DND-41 (cell line): ENCODE measurements around the gene DDTL.

Experiments
- ATAC-seq: fragments of 200-7000 bp; cut with Tn5 transposase; 3 replicates; pipeline ENCODE4 v1.9.1; 2021; ENCODE audit warnings: low read depth; ENCODE audit not compliant: insufficient read depth
- DNase-seq: peaks from one replicate; pipeline ENCODE4 v3.0.0-alpha.2; 2020
- H2AFZ ChIP-seq: 2 replicates; pipeline ENCODE4 v1.6.0; 2012; ENCODE audit warnings: low read depth, low read length
- H3K27ac ChIP-seq: 2 replicates; pipeline ENCODE4 v1.5.1; 2012; ENCODE audit warnings: low read length, inconsistent platforms
- H3K27me3 ChIP-seq: fragments of 200-600 bp; sonication (generic); 2 replicates; pipeline ENCODE4 v1.6.0; 2012; ENCODE audit warnings: low read length, mild to moderate bottlenecking, inconsistent platforms; ENCODE audit not compliant: insufficient read depth, poor library complexity
- H3K36me3 ChIP-seq: 2 replicates; pipeline ENCODE4 v1.5.1; 2012; ENCODE audit warnings: low read length, inconsistent platforms; ENCODE audit not compliant: insufficient read depth
- H3K4me1 ChIP-seq: 2 replicates; pipeline ENCODE4 v1.5.1; 2012; ENCODE audit warnings: mild to moderate bottlenecking, low read length; ENCODE audit not compliant: insufficient read depth
- H3K4me2 ChIP-seq: 2 replicates; pipeline ENCODE4 v1.6.0; 2012; ENCODE audit warnings: mild to moderate bottlenecking, moderate library complexity, low read length, inconsistent platforms; ENCODE audit not compliant: insufficient read depth
- H3K4me3 ChIP-seq, 2 experiments: fragments of 200-600 bp in 1 of 2; shearing (Covaris generic) in 1 of 2; 2 replicates each; pipeline ENCODE4 v1.5.1; 2012 to 2016; ENCODE audit warnings: inconsistent platforms in 2 of 2, low read length in 2 of 2, mild to moderate bottlenecking in 2 of 2, low read depth in 1 of 2, moderate library complexity in 1 of 2
- H3K79me2 ChIP-seq: 2 replicates; pipeline ENCODE4 v1.6.0; 2012; ENCODE audit warnings: low read length, inconsistent platforms; ENCODE audit not compliant: insufficient read depth
- H3K9ac ChIP-seq: 2 replicates; pipeline ENCODE4 v1.6.0; 2012; ENCODE audit warnings: low read depth, mild to moderate bottlenecking, inconsistent platforms, low read length, moderate library complexity
- H3K9me3 ChIP-seq: 2 replicates; pipeline ENCODE4 v1.5.1; 2012; ENCODE audit warnings: low read length, moderate library complexity, mild to moderate bottlenecking, inconsistent platforms; ENCODE audit not compliant: insufficient read depth, severe bottlenecking
- H4K20me1 ChIP-seq: 2 replicates; pipeline ENCODE4 v1.6.0; 2012; ENCODE audit warnings: low read length; ENCODE audit not compliant: insufficient read depth
- CTCF ChIP-seq: IDR thresholded peaks from 2 replicates; pipeline ENCODE4 v1.5.1; 2012; ENCODE audit warnings: borderline replicate concordance, low read length, moderate library complexity, mild to moderate bottlenecking; ENCODE audit not compliant: poor library complexity, severe bottlenecking; ENCODE audit errors: extremely low read depth
- EZH2 ChIP-seq: IDR thresholded peaks from 3 replicates; pipeline ENCODE4 v1.6.1; 2012; ENCODE audit warnings: borderline replicate concordance, low read depth, mild to moderate bottlenecking, moderate library complexity, low read length, inconsistent platforms; ENCODE audit not compliant: severe bottlenecking

The DDTL gene

GRCh38 chr22:24016156-24016555 lies 49.5 kb downstream of the DDTL start:
- no peak for DNase-seq
- peaks cover 20% of the 10 kb centered on the region for H3K4me1 ChIP-seq
- H3K79me2 ChIP-seq: peaks cover 94% of the 10 kb centered on the region

GRCh38 chr22:24021304-24021703 lies 54.6 kb downstream of the DDTL start:
- TF ChIP-seq EZH2 (no peak), CTCF (no peak)
- no peaks in the 10 kb centered on the region for H3K4me1 ChIP-seq
- H3K79me2 ChIP-seq: peaks cover 94% of the 10 kb centered on the region
- H3K36me3 ChIP-seq: peaks cover 20% of the 10 kb centered on the region; the same call in 1 of the 2 replicates
- H3K27ac ChIP-seq: no peak overlapping the region
- H3K4me2 ChIP-seq: no peak overlapping the region
- H3K9ac ChIP-seq: no peak overlapping the region
- DNase-seq (no peak), ATAC-seq (no peak)
- H3K27me3 ChIP-seq: no peaks in the 10 kb centered on the region
- H3K4me3 ChIP-seq: no peak overlapping the region
- peaks cover 11% of the 10 kb centered on the region; the same call in 1 of the 2 replicates for H4K20me1 ChIP-seq
- no peak overlapping the region for H2AFZ ChIP-seq
- H3K9me3 ChIP-seq: no peaks in the 10 kb centered on the region

More at GRCh38 chr22:24016156-24016555, 49.5 kb downstream of the DDTL start:
- Histone ChIP-seq H3K9me3 (no peaks in the 10 kb centered on the region), H3K4me3 (no peak overlapping the region), H3K9ac (no peak overlapping the region), H4K20me1 (no peaks in the 10 kb centered on the region; the same call in 1 of the 2 replicates), H2AFZ (no peak overlapping the region), H3K27me3 (no peaks in the 10 kb centered on the region), H3K4me2 (no peak overlapping the region), H3K27ac (no peak overlapping the region), H3K36me3 (peaks cover 9% of the 10 kb centered on the region; the same call in 1 of the 2 replicates)
- no peak for TF ChIP-seq CTCF
- no peak for TF ChIP-seq EZH2
- ATAC-seq: no peak
